Keratinocyte (primary cell): ENCODE data around the gene SPECC1.

Source experiments
- CTCF ChIP-seq, 3 experiments: IDR thresholded peaks in 1 of 3; conservative IDR thresholded peaks in 1 of 3; optimal IDR thresholded peaks in 1 of 3; 2 replicates in 2 of 3; 3 replicates in 1 of 3; pipeline versions ENCODE3 to v1.5.1; 2011; ENCODE audit warnings: low read length in 3 of 3, mild to moderate bottlenecking in 3 of 3, moderate library complexity in 2 of 3, control low read depth in 1 of 3, inconsistent platforms in 1 of 3; ENCODE audit not compliant: insufficient read depth in 2 of 3; ENCODE audit errors: extremely low read depth in 1 of 3
- EZH2 ChIP-seq: IDR thresholded peaks from one replicate; pipeline ENCODE4 v1.6.1; 2012; ENCODE audit warnings: inconsistent platforms, mild to moderate bottlenecking, low read length, moderate library complexity

- TF ChIP-seq CTCF (optimal IDR thresholded peaks at IDR 0.05 in 1 of 3, IDR thresholded peaks at IDR 0.05 in 1 of 3, conservative IDR thresholded peaks at IDR 0.05 in 1 of 3; ENCODE audit: extremely low read depth in 1 of 3, insufficient read depth in 2 of 3, low read length in 3 of 3), result no peak
- TF ChIP-seq EZH2, result no peak
Measured at GRCh38 chr17:20087538-20088250, 78.5 kb downstream of the SPECC1 start.
